GM19023 (cell line): ENCODE measurements around the gene MAGI2.
"Not testable (repeated sequence)": the region's sequence is repeated elsewhere in the genome, so short reads cannot be mapped to it uniquely, and the experiment has no call there.

ENCODE experiments used
- ATAC-seq: cut with Tn5 transposase; IDR thresholded peaks from one replicate; pipeline ENCODE4 v1.9.1; 2021; ENCODE audit warnings: mild to moderate bottlenecking, moderate library complexity; ENCODE audit not compliant: unreplicated experiment

MAGI2 gene

DNA sequence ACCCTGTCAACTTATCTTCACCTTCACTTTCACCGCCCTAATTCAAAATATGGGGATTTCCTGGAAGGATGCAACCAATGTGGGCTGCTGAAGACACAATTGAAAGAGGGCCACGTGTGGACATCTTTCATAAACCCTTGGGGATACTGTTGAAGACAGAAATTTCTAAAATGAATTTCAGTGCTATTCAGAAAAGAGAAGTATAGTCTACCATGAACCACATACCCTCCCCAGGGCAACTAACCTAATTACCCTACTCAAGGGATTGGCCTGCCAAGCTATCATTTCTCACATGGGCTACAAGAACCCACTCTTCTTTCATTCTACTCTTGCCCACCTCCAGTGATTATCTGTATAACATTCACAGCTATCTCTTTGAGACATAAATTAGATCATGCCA is 1428.9 kb downstream of the MAGI2 start:
- no peak for ATAC-seq

DNA sequence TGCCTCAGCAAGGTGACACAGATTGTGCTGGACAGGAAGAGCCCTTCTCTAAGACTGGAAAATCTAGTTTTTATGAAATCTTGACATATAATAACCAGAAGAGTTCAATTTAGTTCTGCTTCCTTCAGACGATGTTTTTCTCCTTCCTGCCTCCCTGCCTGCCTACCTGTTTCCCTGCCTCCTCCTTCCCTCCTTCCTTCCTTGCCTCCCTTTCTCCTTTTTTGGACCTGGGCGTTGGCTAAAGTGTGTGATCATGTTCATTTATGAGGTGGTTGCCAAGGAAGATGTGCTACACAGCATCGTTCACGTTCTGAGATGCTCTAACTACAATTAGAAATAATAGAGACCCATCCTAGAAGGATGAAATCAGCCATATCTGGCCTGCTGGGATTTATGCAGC is 1430.3 kb downstream of the MAGI2 start:
- ATAC-seq: no peak

DNA sequence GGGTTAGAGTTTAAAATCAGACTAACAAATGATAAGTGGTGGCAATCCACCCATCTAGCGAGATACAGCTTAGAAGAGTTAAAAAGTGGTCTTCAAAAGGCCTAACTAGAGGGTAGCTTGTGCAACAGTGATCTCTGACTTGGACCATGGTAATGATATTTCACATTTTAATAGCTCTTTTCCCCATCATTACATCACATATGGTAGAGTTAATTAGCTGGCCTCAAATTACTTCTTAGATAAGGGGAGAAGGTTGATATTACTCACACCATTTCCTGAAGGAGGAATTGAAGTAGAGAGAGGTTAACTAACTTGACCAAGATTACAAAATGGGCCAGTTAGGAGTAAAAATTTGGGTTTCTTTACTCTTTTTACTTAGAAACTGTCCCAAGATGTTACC is 1431.3 kb downstream of the MAGI2 start:
- no peak for ATAC-seq

DNA sequence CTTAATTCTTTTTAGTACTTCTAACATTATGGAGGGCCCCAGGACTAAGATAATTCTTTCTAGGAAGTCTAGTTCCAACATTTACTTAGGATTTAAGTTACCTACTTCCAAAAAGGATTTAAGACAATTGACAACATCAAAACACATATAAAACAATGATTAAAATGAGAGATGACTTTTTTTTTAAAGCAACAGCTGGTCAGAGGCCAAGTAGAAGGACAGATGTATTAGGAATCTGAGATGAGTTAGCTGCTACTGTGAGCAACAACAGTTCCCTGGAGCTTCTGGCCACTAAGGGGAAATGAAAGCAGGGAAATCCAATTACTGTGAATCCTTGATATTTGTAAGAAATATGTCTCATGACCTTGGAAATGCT is 1432.6 kb downstream of the MAGI2 start:
- ATAC-seq: no peak

DNA sequence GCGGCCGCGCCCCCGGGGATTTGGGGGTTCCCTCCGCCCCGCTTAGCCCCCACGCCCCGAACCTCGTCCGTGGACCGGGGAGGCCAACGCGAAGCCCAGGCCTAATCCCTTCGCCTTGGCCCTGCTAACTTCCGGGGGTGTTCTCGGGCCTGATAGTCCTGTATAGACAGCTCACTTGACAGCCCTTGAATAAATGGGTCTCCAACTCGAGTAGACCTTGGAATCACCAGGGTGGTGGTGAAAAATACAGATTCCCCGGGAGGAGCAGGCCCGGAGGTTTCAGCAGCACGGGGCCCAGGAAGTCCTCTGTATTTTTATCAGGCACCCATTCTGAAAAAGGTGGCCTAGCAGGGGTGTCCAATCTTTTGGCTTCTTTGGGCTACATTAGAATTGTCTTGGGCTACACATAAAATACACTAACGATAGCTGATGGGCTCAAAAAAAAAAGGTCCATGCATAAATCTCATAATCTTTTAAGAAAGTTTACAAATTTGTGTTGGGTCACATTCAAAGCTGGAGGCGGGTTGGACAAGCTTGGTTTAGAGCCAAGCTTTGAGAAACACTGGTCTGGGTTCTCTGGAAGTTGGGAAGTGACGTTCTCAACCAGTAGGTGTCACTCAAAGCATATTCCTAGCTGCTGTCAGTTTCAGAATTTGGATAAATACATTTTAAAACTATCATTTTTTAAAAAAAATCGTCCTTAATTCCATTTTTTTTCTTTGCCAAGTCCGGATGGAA is 1433.2 kb downstream of the MAGI2 start:
- ATAC-seq: peak; percentile 36

DNA sequence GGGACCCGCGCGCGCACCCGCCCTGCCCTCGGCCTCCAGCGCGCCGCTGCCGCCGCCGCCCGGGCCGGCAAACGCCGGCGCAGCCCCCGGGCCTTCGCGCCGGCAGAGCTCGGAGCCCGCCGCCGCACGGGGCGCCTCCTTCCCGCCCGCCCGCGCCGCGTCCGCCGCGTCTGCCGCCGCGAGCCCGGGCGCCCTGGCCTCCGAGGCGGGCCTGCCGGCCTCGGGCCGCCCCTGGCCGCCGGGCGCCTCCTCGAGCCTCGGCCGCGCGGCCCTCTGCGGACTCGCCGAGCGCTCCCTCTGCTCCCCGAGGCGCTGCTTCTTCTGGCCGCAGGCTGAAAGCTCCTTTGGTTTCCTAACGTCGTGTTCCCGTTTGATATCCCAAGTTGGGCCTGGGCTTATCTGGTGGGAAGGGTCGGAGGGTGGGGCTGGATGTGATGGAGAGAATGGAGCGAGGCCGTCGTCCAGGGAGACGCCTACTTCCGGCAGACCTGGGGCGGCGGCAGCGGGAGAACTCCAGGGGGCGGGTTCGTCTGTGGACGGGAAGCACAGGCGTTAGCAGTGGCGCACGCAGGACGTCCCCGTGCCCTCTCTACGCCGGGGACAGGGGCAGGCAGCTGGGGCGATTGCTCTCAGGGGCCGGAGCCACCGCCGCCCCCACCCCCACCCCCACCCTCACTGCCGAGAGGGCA is 1433.9 kb downstream of the MAGI2 start:
- peak; percentile 89 for ATAC-seq

DNA sequence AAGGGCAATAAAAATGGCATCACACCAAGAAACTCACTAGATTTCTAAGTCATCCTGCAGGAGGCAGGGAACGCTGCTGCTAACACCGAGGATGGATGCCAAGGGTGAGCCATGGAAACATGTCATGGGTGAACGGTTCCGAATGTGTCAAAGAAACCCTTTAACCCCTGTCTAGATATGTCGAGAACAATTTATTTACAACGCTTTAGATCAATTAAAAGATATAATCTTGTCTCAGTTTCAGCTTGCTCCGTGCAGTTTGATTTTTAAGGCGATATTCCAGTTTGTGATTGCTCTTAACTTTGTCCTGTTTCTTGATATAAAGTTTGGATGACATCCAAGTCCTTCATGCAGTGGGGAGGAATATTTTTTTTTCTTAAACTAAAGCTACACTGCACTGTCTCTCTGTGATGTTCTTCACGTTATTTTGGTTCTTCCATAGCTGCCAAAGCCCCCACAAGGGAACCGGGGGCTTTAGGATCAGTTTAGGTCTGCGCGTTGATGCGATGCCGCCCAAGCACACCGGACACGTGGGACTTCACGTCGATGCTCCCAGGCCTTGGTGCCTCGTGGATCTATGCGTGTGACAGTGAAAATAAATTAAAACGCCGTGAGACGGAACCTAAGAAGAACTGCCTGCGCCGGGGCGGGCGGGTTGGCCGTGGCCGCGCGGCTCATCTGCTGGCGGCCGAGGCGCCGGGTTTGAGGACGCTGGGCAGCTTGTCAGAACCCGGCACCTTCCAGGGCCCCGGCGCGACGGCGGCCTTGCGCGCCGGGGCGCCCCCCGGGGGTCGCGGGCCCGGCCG is 1434.6 kb downstream of the MAGI2 start:
- ATAC-seq: peak; percentile 23

DNA sequence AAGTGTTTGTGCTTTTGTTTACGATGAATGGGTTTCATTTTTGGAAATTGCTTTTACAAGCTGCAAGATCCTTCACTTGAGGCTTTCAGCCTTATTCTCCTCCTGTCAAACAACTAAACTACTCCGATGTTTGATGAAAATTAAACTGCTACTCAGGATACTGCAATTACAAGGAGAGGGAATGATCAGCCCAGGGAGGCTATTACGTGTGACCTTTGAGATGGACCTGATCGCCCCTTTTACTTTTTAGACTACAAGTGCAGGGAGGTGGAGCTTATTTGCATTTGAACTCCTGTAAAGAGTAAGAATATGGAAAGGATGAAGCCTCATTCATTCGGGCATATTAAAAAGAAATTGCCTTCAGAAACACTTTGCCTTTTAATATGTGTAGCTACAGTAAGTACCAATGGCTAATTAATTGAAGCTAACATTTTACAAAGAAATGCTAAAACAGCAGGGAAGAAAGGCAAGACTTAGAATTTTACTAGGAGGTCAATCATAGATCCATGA is 1435.8 kb downstream of the MAGI2 start:
- ATAC-seq: no peak

DNA sequence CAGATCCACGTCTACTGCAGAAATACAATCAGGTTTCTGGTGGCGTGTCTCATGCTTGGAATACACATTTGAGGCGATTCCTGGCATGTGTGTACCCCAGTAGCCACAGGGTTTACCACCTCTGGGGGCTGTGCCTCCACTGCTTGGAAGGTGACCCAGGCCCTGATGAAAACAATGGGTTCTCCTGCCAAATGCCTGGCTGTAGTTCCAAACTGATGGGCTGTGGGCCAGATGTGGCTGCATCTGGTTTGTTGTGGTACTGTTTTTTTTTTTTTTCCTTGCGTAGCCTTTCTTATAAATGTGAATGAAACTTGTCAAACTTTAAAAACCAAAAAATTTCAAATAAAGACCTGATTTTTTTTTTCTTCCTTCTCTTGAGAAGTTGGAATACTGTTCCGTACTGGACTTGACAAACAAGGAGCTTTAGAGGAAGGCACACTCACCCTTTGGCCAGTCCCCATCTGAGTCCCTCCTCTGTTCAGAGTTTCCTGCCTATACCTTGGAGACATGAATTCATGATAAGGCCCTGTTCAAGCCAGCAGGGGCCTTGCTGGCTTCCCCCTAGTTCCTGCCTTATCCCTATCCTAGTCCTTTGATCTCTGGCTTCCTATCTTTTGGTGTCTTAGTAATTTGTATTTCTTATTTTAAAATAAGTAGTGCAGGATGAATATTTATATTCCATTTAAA is 1437.8 kb downstream of the MAGI2 start:
- ATAC-seq: no peak

DNA sequence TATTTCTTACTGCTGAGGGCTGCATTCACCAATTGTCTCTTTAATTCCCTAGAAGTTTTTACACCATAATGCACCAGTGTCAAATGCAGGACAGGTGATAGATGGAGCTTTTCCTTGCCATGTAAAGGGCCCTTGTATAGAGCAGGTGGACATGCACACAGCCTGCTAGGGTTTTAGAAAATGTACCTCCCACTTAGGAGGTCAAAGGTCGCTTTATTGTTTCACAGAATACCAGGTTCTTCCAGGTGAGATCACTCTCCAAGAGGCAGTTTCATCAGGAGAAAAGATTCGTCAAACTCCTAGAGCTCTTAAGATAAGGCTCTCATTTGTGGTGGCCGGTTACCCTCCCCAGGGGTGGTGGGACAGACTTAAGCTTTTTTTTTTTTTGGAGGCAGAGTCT is 1439.1 kb downstream of the MAGI2 start:
- ATAC-seq: no peak

DNA sequence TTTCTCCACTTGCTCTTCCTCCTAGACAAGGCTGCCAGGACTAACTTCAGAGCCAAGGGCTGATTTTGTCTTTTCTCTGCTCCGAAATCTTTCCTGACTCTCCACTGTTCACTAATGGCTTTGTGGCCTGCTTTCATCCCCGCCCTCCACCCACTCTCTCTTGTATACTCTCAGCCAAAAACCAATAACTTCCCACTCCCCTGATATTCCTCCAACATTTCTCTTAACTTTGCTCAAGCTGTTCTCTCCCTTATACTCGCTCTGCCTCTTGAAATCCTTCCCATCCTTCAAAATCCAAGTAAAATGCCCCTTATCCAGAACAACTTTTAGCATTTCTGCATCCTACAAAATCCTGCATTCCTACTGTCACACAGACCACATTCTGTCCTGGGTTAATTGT is 1440.1 kb downstream of the MAGI2 start:
- no peak for ATAC-seq

DNA sequence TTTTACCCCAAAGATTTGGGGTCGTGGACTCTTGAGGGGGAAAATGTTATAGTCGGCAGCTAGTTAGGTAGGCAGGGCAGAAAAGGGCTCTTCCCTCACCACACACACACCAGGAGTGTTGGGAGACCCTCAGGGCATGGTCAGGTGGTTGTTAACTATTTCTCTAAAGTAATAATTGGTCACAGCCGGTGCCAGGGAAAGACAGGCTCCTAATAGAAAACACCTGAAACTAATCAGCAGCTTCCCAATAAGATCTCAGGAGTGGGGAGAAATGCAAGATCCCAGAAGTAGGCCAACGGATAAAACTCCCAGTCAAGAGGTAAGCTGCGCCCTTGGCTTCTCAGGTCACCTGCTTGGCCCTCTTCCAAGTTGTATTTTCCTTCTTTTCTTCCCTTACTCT is 1441.8 kb downstream of the MAGI2 start:
- no peak for ATAC-seq

DNA sequence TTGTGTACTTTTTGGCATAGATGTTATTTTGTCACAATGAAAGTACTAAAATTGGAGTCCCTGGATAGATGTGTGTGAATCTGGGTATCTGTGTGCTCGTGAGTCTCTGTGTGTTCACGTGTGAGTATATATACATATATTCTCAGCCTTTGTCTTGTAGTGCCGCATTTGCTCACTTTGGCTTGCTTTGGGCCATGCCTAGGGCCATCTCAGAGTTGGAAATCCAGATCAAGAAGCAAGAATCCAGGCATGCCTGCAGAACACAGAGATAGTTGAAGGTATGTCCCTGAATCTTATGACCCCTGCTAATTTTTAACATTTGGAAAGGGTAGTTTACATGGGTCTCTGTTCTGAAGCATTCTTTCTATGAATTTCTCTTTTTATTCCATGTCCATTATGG is 1446.2 kb downstream of the MAGI2 start:
- no peak for ATAC-seq

DNA sequence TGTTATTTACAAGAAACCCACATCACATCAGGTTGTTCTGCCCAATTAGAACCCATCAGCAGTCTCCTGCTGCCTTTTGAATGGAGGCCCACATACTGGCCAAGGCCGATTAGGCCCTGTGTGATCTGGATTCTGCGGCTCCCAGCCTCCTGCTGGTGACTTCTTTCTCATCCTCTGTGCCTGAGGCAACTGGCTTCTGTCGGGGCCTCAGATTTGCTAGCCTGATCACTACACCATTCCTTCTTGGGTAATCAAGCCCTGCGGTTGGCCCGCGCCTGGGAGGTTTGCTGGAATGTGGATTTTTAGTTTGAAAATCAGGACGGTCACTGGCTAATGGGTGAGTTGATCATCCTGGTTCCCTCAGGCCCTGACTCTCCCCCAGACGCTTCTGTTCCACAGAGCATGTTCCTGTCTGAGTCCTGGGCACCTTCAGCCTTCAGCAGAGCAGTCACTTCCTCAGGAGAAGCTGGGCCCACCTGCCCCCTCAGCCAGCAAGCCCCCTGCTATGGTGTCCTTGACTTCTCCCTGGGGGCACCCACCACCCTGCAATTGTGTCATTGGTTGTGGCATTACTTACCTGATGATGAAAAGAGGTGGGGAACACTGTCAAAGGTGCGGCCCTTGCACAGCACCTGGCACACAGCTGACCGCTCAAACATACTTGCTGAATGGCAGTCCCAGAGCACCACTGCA is 1447.3 kb downstream of the MAGI2 start:
- no peak for ATAC-seq

DNA sequence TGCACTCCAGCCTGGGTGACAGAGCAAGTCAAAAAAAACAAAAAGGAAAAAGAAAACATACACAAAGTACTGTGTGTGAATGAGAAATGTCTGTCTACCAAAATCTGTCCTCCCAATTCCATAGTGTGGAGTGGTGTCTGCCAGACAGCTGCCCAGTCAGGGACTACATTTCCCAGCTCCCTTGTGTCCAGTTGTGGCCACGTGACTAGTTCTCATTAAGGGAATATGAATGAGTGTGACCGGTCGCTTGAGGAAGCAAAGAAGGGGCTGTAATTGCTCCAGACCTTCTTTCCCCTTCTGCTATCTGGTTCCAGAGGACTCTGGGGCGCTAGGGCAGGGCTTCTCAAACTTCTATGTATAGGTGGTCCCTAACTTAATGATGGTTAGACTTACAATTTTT is 1450.8 kb downstream of the MAGI2 start:
- no peak for ATAC-seq

DNA sequence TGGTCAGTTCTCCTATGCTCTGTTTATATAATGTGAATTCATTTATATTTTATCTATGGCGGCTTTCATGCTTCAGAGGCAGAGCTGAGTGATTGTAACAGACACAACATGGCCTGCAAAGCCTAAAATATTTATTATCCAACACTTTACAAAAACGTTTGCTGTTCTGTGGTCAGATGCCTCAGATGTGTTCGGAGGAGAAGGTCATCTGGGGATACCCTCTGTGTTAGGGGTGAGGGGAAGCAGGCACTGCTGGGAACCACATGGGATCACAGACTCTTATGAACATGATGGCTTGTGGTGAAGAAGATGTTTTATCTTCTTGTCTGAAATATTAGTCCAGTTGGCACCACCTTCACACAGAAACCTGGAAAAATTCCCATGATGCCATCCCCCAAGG is 1451.4 kb downstream of the MAGI2 start:
- no peak for ATAC-seq

DNA sequence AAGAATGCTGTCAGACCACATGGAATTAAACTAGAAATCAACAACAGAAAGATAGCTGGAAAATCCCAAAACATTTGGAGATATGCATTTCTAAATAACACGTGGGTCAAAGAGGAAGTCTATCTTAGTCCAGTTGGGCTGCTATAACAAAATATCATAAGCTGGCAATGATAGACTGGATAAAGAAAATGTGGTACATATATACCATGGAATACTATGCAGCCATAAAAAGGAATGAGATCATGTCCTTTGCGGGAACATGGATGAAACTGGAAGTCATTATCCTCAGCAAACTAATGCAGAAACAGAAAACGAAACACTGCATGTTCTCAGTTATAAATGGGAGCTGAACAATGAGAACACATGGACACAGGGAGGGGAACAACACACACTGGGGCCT is 1454.3 kb downstream of the MAGI2 start:
- ATAC-seq: not testable (repeated sequence)

DNA sequence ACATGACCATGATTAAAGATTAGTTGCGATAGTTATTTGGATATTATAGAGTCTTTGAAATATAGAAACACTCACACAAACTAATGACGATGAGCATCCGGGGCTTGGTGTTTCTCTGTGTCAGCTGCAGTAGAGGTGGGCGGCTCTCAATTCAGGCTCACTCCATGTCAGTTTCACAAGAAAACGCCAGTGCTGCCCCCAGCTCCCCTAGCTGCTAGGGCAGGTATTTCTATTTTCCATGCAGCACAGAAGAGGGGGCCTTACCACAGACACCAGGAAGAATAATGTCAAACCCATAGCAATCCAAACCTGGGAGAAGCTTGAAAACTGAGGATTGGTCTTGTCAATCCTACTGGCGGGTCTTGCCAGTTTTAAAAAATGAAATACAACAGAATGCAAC is 1457.8 kb downstream of the MAGI2 start:
- ATAC-seq: no peak

DNA sequence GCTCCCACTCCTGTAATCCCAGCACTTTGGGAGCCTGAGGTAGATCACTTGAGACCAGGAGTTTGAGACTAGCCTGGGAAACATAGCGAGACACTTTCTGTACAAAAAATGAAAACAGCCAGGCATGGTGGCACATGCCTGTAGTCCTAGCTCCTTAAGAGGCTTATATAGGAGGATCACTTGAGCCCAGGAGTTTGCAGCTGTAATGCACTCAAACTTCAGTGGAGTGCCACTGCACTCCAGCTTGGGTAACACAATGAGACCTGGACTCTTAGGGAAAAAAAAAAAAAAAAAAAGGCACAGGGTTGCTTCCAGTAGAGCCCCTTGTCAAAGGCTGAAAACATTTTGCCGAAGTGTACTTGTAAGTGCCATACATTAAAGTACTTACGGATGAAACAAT is 1459.6 kb downstream of the MAGI2 start:
- no peak for ATAC-seq

DNA sequence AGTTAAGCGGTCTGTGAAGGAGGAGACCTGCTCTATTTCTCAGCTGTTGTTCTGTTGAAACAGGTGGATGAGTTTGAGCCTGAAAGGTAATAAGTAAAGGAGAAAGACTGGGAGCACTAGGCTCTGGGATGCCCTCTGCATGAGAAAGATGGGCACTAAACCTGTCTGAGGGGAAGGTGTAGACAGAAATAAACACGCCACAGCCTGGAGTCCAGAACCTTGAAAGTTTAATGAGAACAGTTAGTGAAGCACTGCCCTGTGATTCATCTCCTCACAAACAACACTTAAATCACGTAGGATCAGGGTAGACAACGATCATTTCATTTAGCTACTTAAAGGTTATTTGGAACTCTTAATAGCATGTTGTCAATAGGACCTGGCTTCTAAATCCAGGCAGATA is 1461.8 kb downstream of the MAGI2 start:
- ATAC-seq: no peak
